Upper lobe of right lung (tissue), 1 donor: ENCODE data around the gene GNB5. TPM values are rescaled to one million over a fixed set of nuclear protein-coding genes. Genes with fewer than 3 reads are reported as not detected.

ENCODE experiments used
- ATAC-seq: fragments of 200-7000 bp; cut with Tn5 transposase; one replicate; pipeline ENCODE4 v1.9.1; 2020; ENCODE audit warnings: mild to moderate bottlenecking, moderate library complexity
- DNase-seq: peaks from one replicate; pipeline ENCODE4 v3.0.0-alpha.2; 2020
- H3K27ac ChIP-seq: fragments of 200-600 bp; one replicate; pipeline ENCODE4 v1.8.0; 2022
- H3K27me3 ChIP-seq: fragments of 200-600 bp; one replicate; pipeline ENCODE4 v1.8.0; 2022; ENCODE audit warnings: mild to moderate bottlenecking
- H3K36me3 ChIP-seq: fragments of 200-600 bp; one replicate; pipeline ENCODE4 v1.8.0; 2022
- H3K4me1 ChIP-seq: fragments of 200-600 bp; one replicate; pipeline ENCODE4 v1.8.0; 2022
- H3K4me3 ChIP-seq: fragments of 200-600 bp; one replicate; pipeline ENCODE4 v1.8.0; 2022; ENCODE audit warnings: mild to moderate bottlenecking
- H3K9me3 ChIP-seq: fragments of 200-600 bp; one replicate; pipeline ENCODE4 v1.8.0; 2022
- CTCF ChIP-seq: fragments of 200-600 bp; IDR thresholded peaks from one replicate; pipeline ENCODE4 v1.8.0; 2022; ENCODE audit warnings: antibody characterized with exemption
- intact Hi-C: fragments of 100-400 bp; cut with DNase I; formaldehyde crosslinking; loops from one replicate; pipeline ENCODE4 v1.11.0; 2022
- total RNA-seq: library from RNA; stranded (reverse); fragmentation: NEBNext Ultra II Directional; extraction: Animal tissue kit (Norgen Biotek cat#: 25700); gene quantifications from one replicate; pipeline ENCODE4 v1.2.1, GENCODE V29; 2021
- donor health status: DM: no; HTN: yes; CAD: no; lungs with severe emphysema.

The GNB5 gene
- total RNA-seq, 1 donor from 2014 or later, result 16.7 TPM

- Histone ChIP-seq H3K36me3 (no peaks in the 10 kb centered on the region), H3K27ac (no peak overlapping the region), H3K27me3 (peaks cover 5% of the 10 kb centered on the region), H3K9me3 (no peaks in the 10 kb centered on the region), H3K4me1 (peaks cover 7% of the 10 kb centered on the region), H3K4me3 (no peak overlapping the region)
- no peak for ATAC-seq
- intact Hi-C loops, result no loop called here
- no peak for TF ChIP-seq CTCF
- DNase-seq, result no peak
These were observed 86.6 kb downstream of the GNB5 start for GRCh38 chr15:52104532-52105004.

GRCh38 chr15:52103217-52104207 is 87.7 kb downstream of the GNB5 start:
- DNase-seq (no peak), ATAC-seq (peak; percentile 31)
- no peak for TF ChIP-seq CTCF
- intact Hi-C loops, result no loop called here
- no peak overlapping the region for H3K27ac ChIP-seq
- H3K9me3 ChIP-seq, result no peaks in the 10 kb centered on the region
- H3K4me3 ChIP-seq, result no peak overlapping the region
- no peaks in the 10 kb centered on the region for H3K27me3 ChIP-seq
- peaks cover 7% of the 10 kb centered on the region for H3K4me1 ChIP-seq
- H3K36me3 ChIP-seq, result no peaks in the 10 kb centered on the region

GRCh38 chr15:52102463-52102862 is 88.7 kb downstream of the GNB5 start:
- no peak overlapping the region for H3K4me3 ChIP-seq
- TF ChIP-seq CTCF, result no peak
- no peaks in the 10 kb centered on the region for H3K9me3 ChIP-seq
- ATAC-seq (no peak), DNase-seq (no peak)
- H3K4me1 ChIP-seq, result peaks cover 7% of the 10 kb centered on the region
- H3K27me3 ChIP-seq, result no peaks in the 10 kb centered on the region
- intact Hi-C loops, result no loop called here
- H3K36me3 ChIP-seq, result no peaks in the 10 kb centered on the region
- H3K27ac ChIP-seq, result no peak overlapping the region

GRCh38 chr15:52101542-52102323 is 89.5 kb downstream of the GNB5 start:
- no peak for TF ChIP-seq CTCF
- ATAC-seq, result peak; percentile 26
- DNase-seq, result no peak
- Histone ChIP-seq H3K4me1 (peaks cover 10% of the 10 kb centered on the region), H3K4me3 (no peak overlapping the region), H3K27me3 (no peaks in the 10 kb centered on the region), H3K9me3 (no peaks in the 10 kb centered on the region), H3K36me3 (no peaks in the 10 kb centered on the region), H3K27ac (no peak overlapping the region)
- intact Hi-C loops, result no loop called here

- peaks cover 10% of the 10 kb centered on the region for H3K4me1 ChIP-seq
- peak; percentile 84 for DNase-seq
- TF ChIP-seq CTCF, result no peak
- H3K9me3 ChIP-seq, result no peaks in the 10 kb centered on the region
- H3K27ac ChIP-seq, result no peak overlapping the region
- no peaks in the 10 kb centered on the region for H3K36me3 ChIP-seq
- ATAC-seq, result no peak
- no peaks in the 10 kb centered on the region for H3K27me3 ChIP-seq
- intact Hi-C loops, result no loop called here
- no peak overlapping the region for H3K4me3 ChIP-seq
These were observed 90.3 kb downstream of the GNB5 start for GRCh38 chr15:52100807-52101442.
